ENCODE data around the gene SRC.

Gene SRC

DNA sequence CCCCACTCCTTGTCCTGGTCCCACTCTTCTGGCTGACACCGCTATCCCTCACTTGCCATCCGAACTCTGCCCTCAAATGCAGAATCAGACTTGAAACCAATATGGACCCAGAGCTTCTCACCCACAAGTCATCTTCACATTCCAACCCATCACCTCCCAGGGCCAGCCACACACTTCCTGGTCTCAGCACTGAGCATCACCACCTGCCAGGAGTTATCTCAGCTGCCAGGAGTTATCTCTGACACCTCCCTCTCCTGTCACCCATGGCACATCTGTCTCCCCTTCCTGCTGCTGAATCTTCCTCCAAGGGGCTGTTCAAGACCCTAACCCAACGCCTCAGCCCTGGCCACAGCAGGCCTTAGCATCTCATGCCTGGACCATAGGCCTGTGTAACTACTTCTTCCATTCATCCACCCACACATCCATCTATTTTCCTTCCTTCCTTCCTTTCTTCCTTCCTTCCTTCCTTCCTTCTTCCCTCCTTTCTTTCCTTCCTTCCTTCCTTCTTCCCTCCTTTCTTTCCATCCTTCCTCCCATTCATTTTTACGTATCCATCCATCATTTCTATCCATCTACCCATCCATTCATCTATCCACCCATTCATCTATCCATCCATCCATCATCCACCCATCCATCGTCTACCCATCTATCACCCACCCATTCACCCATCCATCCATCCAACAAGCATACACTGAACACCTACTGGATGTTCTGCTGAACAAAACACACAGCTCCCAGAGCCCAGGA lies 100.5 kb downstream of the SRC start:
- DNase-seq: no peak

- DNase-seq: no peak
Observed at GRCh38 chr20:37447688-37448087, 101.7 kb downstream of the SRC start.

DNA sequence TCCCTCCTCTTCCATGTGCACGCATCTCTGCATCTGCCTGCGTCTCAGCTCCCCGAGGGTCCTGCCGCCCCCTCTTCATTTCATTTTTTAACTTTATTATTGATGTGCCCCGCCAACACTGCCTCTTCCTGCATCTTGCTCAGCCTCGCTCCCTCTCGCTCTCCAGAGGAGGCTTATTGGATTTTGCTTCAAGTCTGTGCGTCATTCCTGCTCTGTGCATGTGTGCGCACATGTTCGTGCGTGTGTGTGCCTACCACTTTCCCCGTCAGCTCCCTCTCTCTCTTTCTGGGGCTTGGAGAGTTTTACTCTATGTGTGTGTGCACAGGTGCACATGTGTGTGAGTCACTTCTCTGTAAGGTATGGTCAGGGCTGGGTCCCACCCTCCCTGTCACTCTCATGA lies 103.3 kb downstream of the SRC start:
- DNase-seq: peak in 1 of 58 donors; percentile 55

DNA sequence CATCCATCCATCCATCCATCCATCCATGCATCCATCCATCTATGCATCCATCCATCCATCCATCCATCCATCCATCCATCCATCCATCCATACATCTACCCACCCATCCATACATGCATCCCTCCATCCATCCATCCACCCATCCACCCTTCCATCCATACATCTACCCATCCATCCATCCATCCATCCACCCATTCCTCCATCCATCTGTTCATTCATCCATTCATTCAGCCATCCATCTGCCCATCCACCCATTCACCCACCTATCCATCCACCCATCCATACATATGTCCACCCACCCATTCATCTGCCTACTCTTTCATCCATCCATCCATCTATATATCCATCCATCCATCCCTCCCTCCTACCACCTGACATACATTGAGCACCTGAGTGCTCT lies 104.4 kb downstream of the SRC start:
- no peak for DNase-seq

- no peak for DNase-seq
Observed at GRCh38 chr20:37451616-37452015, 105.7 kb downstream of the SRC start.

GRCh38 chr20:37452236-37452635 lies 106.3 kb downstream of the SRC start:
- DNase-seq: no peak

- no peak for DNase-seq
Observed at GRCh38 chr20:37453288-37453687, 107.3 kb downstream of the SRC start.

DNA sequence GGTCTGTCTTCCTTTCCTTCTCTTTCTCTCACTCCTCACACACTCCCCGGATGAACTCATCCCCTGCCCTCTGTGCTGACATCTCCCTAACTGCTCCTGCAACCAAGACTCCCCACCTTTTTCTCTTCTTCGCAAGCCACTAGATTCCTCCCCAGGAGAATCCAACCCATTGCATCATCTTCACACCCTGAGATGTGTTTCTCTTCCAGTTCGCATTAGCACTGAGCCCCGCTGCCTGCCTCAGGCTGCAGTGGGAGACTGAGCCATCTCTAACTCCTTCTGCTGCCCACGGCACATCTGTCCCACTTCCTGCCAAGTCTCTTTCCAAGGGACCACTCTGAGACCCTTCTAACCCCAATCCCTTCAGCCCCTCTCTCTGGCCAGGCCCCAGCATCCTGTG lies 107.9 kb downstream of the SRC start:
- no peak for DNase-seq

DNA sequence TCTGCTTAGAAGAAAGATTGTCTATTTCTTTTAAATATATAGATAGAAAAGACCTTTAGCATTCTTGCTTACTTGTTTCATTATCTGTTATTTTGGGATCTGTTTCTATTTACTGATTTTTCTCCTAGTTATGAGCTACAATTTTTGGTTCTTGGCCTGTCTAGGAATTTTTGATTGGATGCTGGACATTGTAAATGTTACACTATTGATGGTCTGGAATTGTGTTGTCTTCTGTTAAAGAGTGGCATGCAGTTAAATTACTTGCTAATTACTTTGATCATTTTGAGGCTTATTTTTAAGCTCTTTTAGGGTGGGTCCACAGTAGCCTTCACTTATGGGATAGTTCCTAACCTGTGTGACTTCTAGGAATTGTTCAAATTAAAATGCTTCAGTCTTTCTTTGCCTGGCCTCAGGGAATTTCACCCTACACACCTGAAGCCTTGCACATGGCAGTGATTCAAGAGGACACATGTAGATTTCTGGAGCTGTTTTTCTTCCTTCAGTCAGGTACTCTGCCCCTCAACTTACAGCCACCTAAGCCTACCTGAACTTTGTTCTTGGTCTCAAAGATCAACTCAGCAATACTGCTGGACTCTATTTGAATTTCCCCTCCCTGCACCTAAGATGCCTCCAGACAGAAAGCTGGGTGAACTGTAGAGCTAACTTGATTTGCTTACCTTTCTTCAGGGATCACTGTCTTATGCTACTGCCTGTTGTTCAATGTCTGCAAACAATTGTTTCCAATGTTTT lies 108.9 kb downstream of the SRC start:
- no peak for DNase-seq

Data from anterior cingulate cortex (tissue), 58 donors.